COLO668 (cell line): ENCODE measurements around the gene PAX7.

Experiments used
- DNase-seq: peaks from one replicate; lab custom pipeline; 2025; ENCODE audit not compliant: unreplicated experiment; lab: John Stamatoyannopoulos, UW

PAX7 gene

DNA sequence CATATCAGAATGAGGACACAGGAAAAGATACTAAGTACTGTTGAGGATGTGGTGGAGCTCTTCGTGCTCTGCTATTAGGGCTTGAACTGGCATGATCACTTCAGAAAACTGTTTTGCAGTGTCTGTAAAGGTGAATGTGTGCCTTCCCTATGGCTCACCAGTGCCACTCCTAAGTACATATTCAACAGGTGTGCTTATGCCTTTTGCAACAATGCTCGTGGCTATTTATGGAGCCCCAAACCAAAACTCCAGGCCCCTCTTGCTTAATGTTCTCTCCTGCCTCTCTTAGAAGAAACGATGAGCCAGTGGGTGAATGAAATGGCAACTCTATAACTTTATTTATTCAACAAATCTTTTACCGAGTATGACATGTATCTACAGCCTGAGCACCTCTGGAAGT is 158.6 kb downstream of the PAX7 start:
- DNase-seq = no peak

DNA sequence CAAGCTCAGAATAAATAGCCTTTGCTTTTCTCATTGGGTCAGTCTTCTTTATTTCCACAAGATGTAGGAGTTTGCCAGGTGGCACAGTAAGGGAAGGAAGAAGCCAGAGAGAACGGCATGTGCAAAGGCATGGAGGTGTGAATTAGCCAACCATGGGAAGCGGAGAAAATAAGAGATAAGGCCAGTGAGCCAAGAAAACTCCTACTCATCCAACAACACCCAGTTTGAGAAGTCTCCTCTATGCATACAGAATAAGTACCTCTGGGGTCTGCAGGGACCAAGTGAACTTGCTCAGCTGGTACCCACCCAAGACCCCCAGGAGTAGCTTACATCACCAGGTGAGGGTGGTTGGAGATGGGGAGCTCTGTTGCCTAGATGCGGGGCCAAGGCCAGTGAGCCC is 162.1 kb downstream of the PAX7 start:
- no peak for DNase-seq

DNA sequence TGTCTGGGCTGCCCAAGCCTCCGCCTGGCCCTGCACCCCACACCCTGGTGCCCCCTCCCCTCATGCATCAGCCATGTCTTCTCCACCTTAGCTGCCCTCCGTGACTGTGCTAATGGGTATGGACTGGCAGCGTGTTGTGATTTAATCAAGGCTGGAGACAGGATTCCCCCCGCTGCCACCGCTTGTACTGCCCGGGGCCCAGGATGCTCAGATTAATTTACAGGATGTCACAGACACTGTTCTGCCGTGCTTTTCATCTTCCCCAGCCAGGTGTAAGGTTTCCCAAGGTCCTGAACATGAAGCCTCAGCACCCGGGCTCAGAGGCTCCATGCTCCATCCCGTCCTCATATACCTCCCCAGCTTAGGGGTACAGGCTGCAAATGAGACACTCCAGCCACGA is 162.5 kb downstream of the PAX7 start:
- DNase-seq = no peak

DNA sequence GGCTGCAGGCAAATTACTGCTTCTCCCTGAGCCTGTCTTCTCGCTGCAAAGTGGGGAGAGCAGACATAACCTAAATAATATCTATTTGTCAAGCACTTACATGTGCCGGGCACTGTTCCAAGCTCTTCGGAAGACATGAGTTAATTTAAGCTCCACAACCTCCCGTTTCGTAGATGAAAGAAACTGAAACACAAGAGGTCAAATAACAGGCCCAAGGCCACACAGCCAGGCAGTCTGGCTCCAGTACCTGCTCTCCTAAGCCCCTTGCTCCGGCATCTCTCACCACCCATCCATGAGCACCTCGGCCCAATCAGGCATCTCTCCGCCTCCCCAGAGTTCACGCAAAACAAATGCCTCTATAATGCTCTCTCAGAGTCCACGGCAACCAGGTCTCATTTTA is 163.4 kb downstream of the PAX7 start:
- no peak for DNase-seq

DNA sequence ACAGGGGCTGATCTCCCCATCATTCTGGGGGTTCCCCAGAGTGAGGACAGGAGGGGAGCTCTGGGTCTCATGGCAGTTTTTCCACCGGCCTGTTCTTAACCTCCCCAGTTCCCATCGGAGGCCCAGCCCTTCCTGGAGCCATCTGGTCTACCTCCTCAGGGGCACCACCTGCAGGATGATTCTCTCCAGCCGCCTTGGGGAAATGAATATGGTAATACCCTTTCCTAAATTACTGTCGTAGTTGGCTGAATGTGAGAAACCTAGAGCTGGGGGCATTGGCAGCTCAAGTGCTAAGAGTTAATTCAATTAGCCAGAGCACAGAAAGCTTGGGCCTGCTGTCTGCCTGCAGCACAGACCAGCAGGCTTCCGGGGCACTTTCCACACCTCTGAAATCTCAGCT is 163.9 kb downstream of the PAX7 start:
- DNase-seq = no peak

DNA sequence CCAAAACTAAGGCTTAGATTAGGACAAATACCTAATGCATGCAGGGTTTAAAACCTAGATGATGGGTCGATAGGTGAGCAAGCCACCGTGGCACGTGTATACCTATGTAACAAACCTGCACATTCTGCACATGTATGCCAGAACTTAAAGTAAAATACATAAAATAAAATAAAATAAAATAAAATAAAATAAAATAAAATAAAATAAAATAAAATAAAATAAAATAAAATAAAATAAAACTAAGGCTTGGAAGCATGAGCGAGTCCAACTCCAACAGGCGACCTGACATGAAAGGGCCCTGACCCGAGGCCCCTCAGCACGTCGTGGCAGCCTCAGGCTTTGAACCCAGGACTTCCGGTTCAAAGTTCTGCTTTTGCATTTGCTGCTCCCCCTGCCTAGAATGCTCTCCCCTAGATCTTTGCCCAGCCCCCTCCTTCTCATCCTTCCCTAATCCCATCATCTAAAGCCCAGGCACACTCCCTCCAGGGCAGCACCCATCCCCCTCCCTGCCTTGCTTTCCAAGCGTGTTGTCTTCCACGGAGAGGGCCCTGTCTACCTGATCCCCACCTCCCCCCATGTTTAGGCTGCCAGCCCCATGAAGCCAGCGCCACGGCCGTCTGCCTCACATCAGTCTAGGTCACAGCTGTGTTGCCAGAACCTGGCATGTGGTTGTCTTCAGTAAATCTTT is 164.5 kb downstream of the PAX7 start:
- no peak for DNase-seq

DNA sequence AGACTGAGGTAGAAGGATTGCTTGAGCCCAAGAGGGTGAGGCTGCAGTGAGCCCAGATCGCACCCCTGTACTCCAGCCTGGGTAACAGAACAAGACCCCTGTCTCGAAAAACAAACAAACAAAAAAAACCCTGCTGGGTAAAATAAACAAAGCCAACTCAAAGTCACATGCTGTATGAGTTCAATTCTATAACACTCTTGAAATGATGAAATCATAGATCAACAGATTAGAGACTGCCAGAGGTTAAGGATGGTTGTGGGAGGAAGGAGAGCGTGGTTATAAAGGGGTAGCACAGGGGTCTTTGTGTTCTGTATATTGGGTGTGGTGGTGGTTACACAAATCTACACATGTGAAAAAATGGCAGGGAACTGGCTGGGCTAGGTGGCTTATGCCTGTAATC is 166.3 kb downstream of the PAX7 start:
- DNase-seq = no peak
